Stimulated activated CD4-positive, alpha-beta T cell treated with anti-CD3 and anti-CD28 coated beads, Interleukin-15, amount 100 ng/mL, for 1 hour (primary cell): ENCODE results near the gene PLXND1.
A peak's percentile ranks its signal among the peaks of the same experiment; 100 is the strongest.

Source experiments
- DNase-seq, 2 donors: peaks; one replicate each; pipeline ENCODE4 v3.0.0-alpha.2; 2020; ENCODE audit warnings: low read depth in 1 of 2, low spot score in 1 of 2

PLXND1 gene

GRCh38 chr3:129627350-129628168 is 21.1 kb upstream of the PLXND1 start:
- peak in 1 of 2 donors; percentile 39 for DNase-seq

- peak in 1 of 2 donors; percentile 49 for DNase-seq
These were observed 20.4 kb upstream of the PLXND1 start for GRCh38 chr3:129626744-129627349.

- DNase-seq = no peak
These were observed 18.8 kb upstream of the PLXND1 start for GRCh38 chr3:129625072-129625874.

- no peak for DNase-seq
These were observed 18.0 kb upstream of the PLXND1 start for GRCh38 chr3:129624347-129625071.

GRCh38 chr3:129623447-129624118 is 17.1 kb upstream of the PLXND1 start:
- no peak for DNase-seq

- no peak for DNase-seq
These were observed 16.5 kb upstream of the PLXND1 start for GRCh38 chr3:129622933-129623332.

- no peak for DNase-seq
These were observed 15.9 kb upstream of the PLXND1 start for GRCh38 chr3:129622226-129622874.

- no peak for DNase-seq
These were observed 15.2 kb upstream of the PLXND1 start for GRCh38 chr3:129621626-129622225.

- DNase-seq = no peak
These were observed 14.5 kb upstream of the PLXND1 start for GRCh38 chr3:129620828-129621559.

- no peak for DNase-seq
These were observed 13.3 kb upstream of the PLXND1 start for GRCh38 chr3:129619726-129620162.

- DNase-seq = no peak
These were observed 12.6 kb upstream of the PLXND1 start for GRCh38 chr3:129618901-129619671.

- no peak for DNase-seq
These were observed 11.8 kb upstream of the PLXND1 start for GRCh38 chr3:129618186-129618820.

- no peak for DNase-seq
These were observed 11.1 kb upstream of the PLXND1 start for GRCh38 chr3:129617381-129618185.

GRCh38 chr3:129616713-129617112 is 10.2 kb upstream of the PLXND1 start:
- DNase-seq = no peak

GRCh38 chr3:129616291-129616690 is 9.8 kb upstream of the PLXND1 start:
- DNase-seq = no peak

- DNase-seq = no peak
These were observed 9.3 kb upstream of the PLXND1 start for GRCh38 chr3:129615751-129616281.

- DNase-seq = no peak
These were observed 8.5 kb upstream of the PLXND1 start for GRCh38 chr3:129614927-129615363.
